WTC11 (cell line): ENCODE data around the gene C19orf53. TPM values are rescaled to one million over a fixed set of nuclear protein-coding genes. Genes with fewer than 3 reads are reported as not detected.
A peak's percentile ranks its signal among the peaks of the same experiment; 100 is the strongest.

Experiments used
- ATAC-seq: fragments of 200-7000 bp; cut with Tn5 transposase; 2 replicates; pipeline ENCODE4 v1.10.0; 2021; ENCODE audit warnings: mild to moderate bottlenecking, moderate library complexity
- CTCF ChIA-PET: fragments of 300-600 bp; sonication (Branson Sonifier 250); formaldehyde crosslinking; loops from one replicate; lab custom pipeline; 2021; ENCODE audit warnings: antibody characterized with exemption; lab: Charles Lee
- POLR2A ChIA-PET: fragments of 350-600 bp; sonication (Branson Sonifier 250); formaldehyde crosslinking; loops from one replicate; lab custom pipeline; 2021; ENCODE audit warnings: antibody characterized with exemption; lab: Charles Lee
- DNase-seq: peaks from one replicate; pipeline ENCODE4 v3.0.0; 2021; ENCODE audit warnings: low spot score
- H3K27ac Mint-ChIP-seq: 2 replicates; pipeline ENCODE4 v1.8.0; 2021; ENCODE audit warnings: mixed read lengths
- H3K27me3 Mint-ChIP-seq: 2 replicates; pipeline ENCODE4 v1.8.0; 2021; ENCODE audit warnings: low read depth, mild to moderate bottlenecking, moderate library complexity, mixed read lengths
- H3K36me3 Mint-ChIP-seq: 2 replicates; pipeline ENCODE4 v1.8.0; 2021; ENCODE audit warnings: mixed read lengths
- H3K4me1 Mint-ChIP-seq: 2 replicates; pipeline ENCODE4 v1.8.0; 2022; ENCODE audit warnings: mixed read lengths
- H3K4me3 Mint-ChIP-seq: 2 replicates; pipeline ENCODE4 v1.8.0; 2021; ENCODE audit warnings: mild to moderate bottlenecking, moderate library complexity, mixed read lengths
- H3K9me3 Mint-ChIP-seq: 2 replicates; pipeline ENCODE4 v1.8.0; 2021; ENCODE audit warnings: mixed read lengths
- AR ChIP-seq: fragments of 250-450 bp; sonication (Bioruptor Pico); IDR thresholded peaks from 2 replicates; pipeline ENCODE4 v1.9.0; 2021; ENCODE audit warnings: mild to moderate bottlenecking
- ATF1 ChIP-seq: sonication (generic); formaldehyde crosslinking; IDR thresholded peaks from 2 replicates; pipeline ENCODE4 v1.8.1; 2023; ENCODE audit warnings: mild to moderate bottlenecking, moderate library complexity, missing genetic modification reagents
- CBFB ChIP-seq: sonication (generic); formaldehyde crosslinking; IDR thresholded peaks from 2 replicates; pipeline ENCODE4 v1.8.1; 2022; ENCODE audit warnings: mild to moderate bottlenecking, low read depth, missing genetic modification reagents
- CDX4 ChIP-seq: fragments of 250-450 bp; sonication (Bioruptor Pico); IDR thresholded peaks from 2 replicates; pipeline ENCODE4 v1.9.0; 2021; ENCODE audit warnings: moderate library complexity, mild to moderate bottlenecking, inconsistent platforms, borderline replicate concordance
- E2F1 ChIP-seq: sonication (generic); formaldehyde crosslinking; IDR thresholded peaks from 2 replicates; pipeline ENCODE4 v1.8.0; 2022; ENCODE audit warnings: mild to moderate bottlenecking, missing genetic modification reagents
- E2F4 ChIP-seq: sonication (generic); formaldehyde crosslinking; IDR thresholded peaks from 2 replicates; pipeline ENCODE4 v1.8.1; 2022; ENCODE audit warnings: low read depth, mild to moderate bottlenecking, moderate library complexity, missing genetic modification reagents, borderline replicate concordance
- E2F5 ChIP-seq: sonication (generic); formaldehyde crosslinking; IDR thresholded peaks from 2 replicates; pipeline ENCODE4 v1.8.1; 2022; ENCODE audit warnings: mild to moderate bottlenecking, moderate library complexity, missing genetic modification reagents
- ELF4 ChIP-seq: sonication (generic); formaldehyde crosslinking; IDR thresholded peaks from 2 replicates; pipeline ENCODE4 v1.8.1; 2022; ENCODE audit warnings: low read depth, mild to moderate bottlenecking, moderate library complexity, missing genetic modification reagents
- EMX1 ChIP-seq: fragments of 250-450 bp; sonication (Bioruptor Pico); IDR thresholded peaks from 2 replicates; pipeline ENCODE4 v1.8.0; 2021; ENCODE audit warnings: mild to moderate bottlenecking
- FOXJ3 ChIP-seq: sonication (generic); formaldehyde crosslinking; IDR thresholded peaks from 2 replicates; pipeline ENCODE4 v1.9.0; 2021; ENCODE audit warnings: missing genetic modification reagents, mild to moderate bottlenecking, borderline replicate concordance
- FOXP1 ChIP-seq: sonication (generic); formaldehyde crosslinking; IDR thresholded peaks from 2 replicates; pipeline ENCODE4 v1.8.0; 2022; ENCODE audit warnings: missing genetic modification reagents, mild to moderate bottlenecking, moderate library complexity, borderline replicate concordance
- GRHL2 ChIP-seq: fragments of 250-450 bp; sonication (Bioruptor Pico); IDR thresholded peaks from 2 replicates; pipeline ENCODE4 v1.8.0; 2022; ENCODE audit warnings: mild to moderate bottlenecking, moderate library complexity; ENCODE audit not compliant: insufficient replicate concordance, severe bottlenecking
- GTF2I ChIP-seq: fragments of 250-450 bp; sonication (Bioruptor Pico); conservative IDR thresholded peaks from 2 replicates; pipeline ENCODE4 v1.4.0; 2021; ENCODE audit warnings: mild to moderate bottlenecking
- IRF1 ChIP-seq: sonication (generic); formaldehyde crosslinking; IDR thresholded peaks from 2 replicates; pipeline ENCODE4 v1.8.0; 2023; ENCODE audit warnings: missing genetic modification reagents
- MAX ChIP-seq: sonication (generic); formaldehyde crosslinking; IDR thresholded peaks from 2 replicates; pipeline ENCODE4 v1.8.0; 2022; ENCODE audit warnings: mild to moderate bottlenecking, missing genetic modification reagents
- MLX ChIP-seq: sonication (generic); formaldehyde crosslinking; IDR thresholded peaks from 2 replicates; pipeline ENCODE4 v1.8.1; 2023; ENCODE audit warnings: mild to moderate bottlenecking, missing genetic modification reagents, moderate library complexity
- MXD4 ChIP-seq: fragments of 250-450 bp; sonication (Bioruptor Pico); IDR thresholded peaks from 2 replicates; pipeline ENCODE4 v1.8.0; 2021; ENCODE audit warnings: mild to moderate bottlenecking, moderate library complexity, borderline replicate concordance
- SP1 ChIP-seq: sonication (generic); formaldehyde crosslinking; conservative IDR thresholded peaks from 2 replicates; pipeline ENCODE4 v1.8.1; 2022; ENCODE audit warnings: missing genetic modification reagents
- TP53 ChIP-seq: sonication (generic); formaldehyde crosslinking; IDR thresholded peaks from 2 replicates; pipeline ENCODE4 v1.8.1; 2023; ENCODE audit warnings: mild to moderate bottlenecking, missing genetic modification reagents
- ZBTB21 ChIP-seq: sonication (generic); formaldehyde crosslinking; IDR thresholded peaks from 2 replicates; pipeline ENCODE4 v1.8.1; 2023; ENCODE audit warnings: mild to moderate bottlenecking, missing genetic modification reagents, borderline replicate concordance
- ZMAT4 ChIP-seq: fragments of 250-450 bp; sonication (Bioruptor Pico); IDR thresholded peaks from 2 replicates; pipeline ENCODE4 v1.9.0; 2021; ENCODE audit warnings: mild to moderate bottlenecking
- ZNF138 ChIP-seq: sonication (generic); formaldehyde crosslinking; conservative IDR thresholded peaks from 2 replicates; pipeline ENCODE4 v1.8.1; 2022; ENCODE audit warnings: mild to moderate bottlenecking, moderate library complexity, missing genetic modification reagents
- ZNF396 ChIP-seq: fragments of 250-450 bp; sonication (Bioruptor Pico); IDR thresholded peaks from 2 replicates; pipeline ENCODE4 v1.8.0; 2021; ENCODE audit warnings: mild to moderate bottlenecking, moderate library complexity, borderline replicate concordance
- ZNF671 ChIP-seq: fragments of 250-450 bp; sonication (Bioruptor Pico); IDR thresholded peaks from 2 replicates; pipeline ENCODE4 v1.8.0; 2021; ENCODE audit warnings: mild to moderate bottlenecking
- ZSCAN18 ChIP-seq: fragments of 250-450 bp; sonication (Bioruptor Pico); IDR thresholded peaks from 2 replicates; pipeline ENCODE4 v2.1.2; 2022; ENCODE audit warnings: mild to moderate bottlenecking, moderate library complexity
- total RNA-seq: library from RNA; stranded (reverse); gene quantifications from 3 replicates; pipeline ENCODE4 v1.2.3, GENCODE V29; 2021

The C19orf53 gene
- total RNA-seq, 1 experiment from 2014 or later = 102 TPM

- no peak for DNase-seq
- TF ChIP-seq E2F4 (CRISPR knock-in tag) (no peak), MLX (no peak), ELF4 (CRISPR knock-in tag) (no peak), FOXP1 (CRISPR knock-in tag) (no peak), ZNF396 (no peak), GTF2I (CRISPR knock-in tag) (no peak), ZNF671 (CRISPR knock-in tag) (no peak), AR (CRISPR knock-in tag) (no peak), ATF1 (no peak), TP53 (no peak), GRHL2 (CRISPR knock-in tag) (no peak), ZBTB21 (CRISPR knock-in tag) (no peak), IRF1 (no peak), ZNF138 (CRISPR knock-in tag) (no peak), SP1 (no peak), E2F5 (CRISPR knock-in tag) (no peak), EMX1 (CRISPR knock-in tag) (no peak), MXD4 (CRISPR knock-in tag) (no peak), ZMAT4 (CRISPR knock-in tag) (no peak)
- Mint-ChIP-seq H3K27me3 (no peaks in the 10 kb centered on the region), H3K4me1 (peaks cover 16% of the 10 kb centered on the region), H3K27ac (peak overlapping the region; percentile 96), H3K9me3 (no peaks in the 10 kb centered on the region), H3K36me3 (peaks cover 10% of the 10 kb centered on the region), H3K4me3 (peak overlapping the region; percentile 92)
- ATAC-seq = no peak
- ChIA-PET POLR2A (interaction anchor here (0.7 to 3.0 kb wide), 3 partner anchors 21 to 65 kb away, joined by 3 to 19 read pairs (median 6); no protein-coding TSS in a partner anchor), CTCF (interaction anchor here (1.0 to 4.0 kb wide), 6 partner anchors 7 to 76 kb away, joined by 3 to 28 read pairs (median 7); no protein-coding TSS in a partner anchor)
Measured at GRCh38 chr19:13797058-13797440, 22.8 kb downstream of the C19orf53 start.

- H3K36me3 Mint-ChIP-seq = peaks cover 10% of the 10 kb centered on the region
- DNase-seq = no peak
- H3K27ac Mint-ChIP-seq = peak overlapping the region; percentile 15; the same call in 1 of the 2 replicates
- no peak overlapping the region for H3K4me3 Mint-ChIP-seq
- ATAC-seq = no peak
- no peaks in the 10 kb centered on the region for H3K27me3 Mint-ChIP-seq
- ChIA-PET CTCF (interaction anchor here (0.5 to 4.0 kb wide), 7 partner anchors 11 to 634 kb away, joined by 3 to 27 read pairs (median 4); no protein-coding TSS in a partner anchor), POLR2A (interaction anchor here (2.1 kb wide), 1 partner anchor 64 kb away, joined by 6 read pairs; no protein-coding TSS in a partner anchor)
- peaks cover 16% of the 10 kb centered on the region for H3K4me1 Mint-ChIP-seq
- no peaks in the 10 kb centered on the region for H3K9me3 Mint-ChIP-seq
- TF ChIP-seq EMX1 (CRISPR knock-in tag) = no peak
- no peak for TF ChIP-seq ZBTB21 (CRISPR knock-in tag)
- TF ChIP-seq FOXJ3 (CRISPR knock-in tag) = no peak
- no peak for TF ChIP-seq MAX (CRISPR knock-in tag)
- no peak for TF ChIP-seq ZSCAN18
- TF ChIP-seq CDX4 = no peak
- TF ChIP-seq CBFB (CRISPR knock-in tag) = no peak
- no peak for TF ChIP-seq E2F1 (CRISPR knock-in tag)
Measured at GRCh38 chr19:13797870-13798269, 23.6 kb downstream of the C19orf53 start.
